ENCODE data around the gene ODAM.
"Not testable (repeated sequence)": the region's sequence is repeated elsewhere in the genome, so short reads cannot be mapped to it uniquely, and the experiment has no call there.

ODAM gene

GRCh38 chr4:70195425-70195824 lies at the start of gene ODAM:
Gene ODAM, plus strand, starts transcription at chr4:70195725. Its CDS starts 819 bp downstream, at chr4:70196544.
- DNase-seq, result no peak

- no peak for DNase-seq
Observed at GRCh38 chr4:70151271-70151670, 44.3 kb upstream of the ODAM start.

GRCh38 chr4:70152088-70152487 lies 43.4 kb upstream of the ODAM start:
- DNase-seq, result no peak

- no peak for DNase-seq
Observed at GRCh38 chr4:70153937-70154336, 41.6 kb upstream of the ODAM start, which contains the start of gene PRR27. Gene PRR27, plus strand, starts transcription at chr4:70154237. Its CDS starts 139 bp downstream, at chr4:70154376.

- DNase-seq, result no peak
Observed at GRCh38 chr4:70158576-70158975, 36.9 kb upstream of the ODAM start.

GRCh38 chr4:70177090-70177489 lies 18.4 kb upstream of the ODAM start:
- DNase-seq, result no peak

GRCh38 chr4:70178075-70178660 lies 17.4 kb upstream of the ODAM start:
- DNase-seq, result no peak

GRCh38 chr4:70179811-70180210 lies 15.7 kb upstream of the ODAM start:
- no peak for DNase-seq

- DNase-seq, result no peak
Observed at GRCh38 chr4:70181864-70182263, 13.7 kb upstream of the ODAM start.

GRCh38 chr4:70182517-70183167 lies 12.9 kb upstream of the ODAM start:
- DNase-seq, result no peak

GRCh38 chr4:70183168-70183939 lies 12.2 kb upstream of the ODAM start:
- DNase-seq, result peak in 1 of 51 donors; percentile 1

- DNase-seq, result no peak
Observed at GRCh38 chr4:70183940-70184246, 11.6 kb upstream of the ODAM start.

- no peak for DNase-seq
Observed at GRCh38 chr4:70187216-70187615, 8.3 kb upstream of the ODAM start.

GRCh38 chr4:70190579-70190978 lies 4.9 kb upstream of the ODAM start:
- DNase-seq, result no peak

GRCh38 chr4:70191647-70192046 lies 3.9 kb upstream of the ODAM start:
- DNase-seq, result no peak

- no peak for DNase-seq
Observed at GRCh38 chr4:70192895-70193294, 2.6 kb upstream of the ODAM start.

GRCh38 chr4:70196857-70197256 lies 1.3 kb downstream of the ODAM start:
- DNase-seq, result no peak

GRCh38 chr4:70197842-70198241 lies 2.3 kb downstream of the ODAM start:
- no peak for DNase-seq

GRCh38 chr4:70203601-70204000 lies 8.1 kb downstream of the ODAM start:
- no peak for DNase-seq

- not testable (repeated sequence) for DNase-seq
Observed at GRCh38 chr4:70212752-70213151, 17.2 kb downstream of the ODAM start.

- not testable (repeated sequence) for DNase-seq
Observed at GRCh38 chr4:70216109-70216508, 20.6 kb downstream of the ODAM start.

- DNase-seq, result not testable (repeated sequence)
Observed at GRCh38 chr4:70216550-70216949, 21.0 kb downstream of the ODAM start.

GRCh38 chr4:70221389-70221788 lies 25.9 kb downstream of the ODAM start:
- not testable (repeated sequence) for DNase-seq
